KMS-11 (cell line): ENCODE results near the gene TRERF1.

ENCODE experiments used
- H2AFZ ChIP-seq: fragments of 200-600 bp; sonication (generic); 2 replicates; pipeline ENCODE4 v1.6.1; 2016; ENCODE audit warnings: antibody characterized with exemption, mixed run types, low read depth
- H3K27ac ChIP-seq: fragments of 200-600 bp; sonication (generic); 2 replicates; pipeline ENCODE4 v1.6.1; 2016; ENCODE audit warnings: mild to moderate bottlenecking, mixed run types
- H3K27me3 ChIP-seq: fragments of 200-600 bp; sonication (generic); 2 replicates; pipeline ENCODE4 v1.6.1; 2017; ENCODE audit warnings: mild to moderate bottlenecking, low read depth, mixed run types, moderate library complexity; ENCODE audit not compliant: insufficient read depth
- H3K36me3 ChIP-seq: fragments of 200-600 bp; sonication (generic); 2 replicates; pipeline ENCODE4 v1.6.1; 2017; ENCODE audit warnings: mild to moderate bottlenecking, mixed run types; ENCODE audit not compliant: insufficient read depth
- H3K4me1 ChIP-seq: fragments of 200-600 bp; sonication (generic); 2 replicates; pipeline ENCODE4 v1.6.1; 2016; ENCODE audit warnings: mild to moderate bottlenecking, low read depth, mixed run types; ENCODE audit not compliant: poor library complexity, severe bottlenecking
- H3K4me2 ChIP-seq: fragments of 200-600 bp; sonication (generic); 2 replicates; pipeline ENCODE4 v1.7.0; 2016; ENCODE audit warnings: mild to moderate bottlenecking, mixed run types
- H3K4me3 ChIP-seq: fragments of 200-600 bp; sonication (generic); IDR thresholded peaks from 2 replicates; pipeline ENCODE4 v1.6.1; 2017; ENCODE audit warnings: low read depth, low read length, mixed read lengths; ENCODE audit not compliant: insufficient read depth
- H3K79me2 ChIP-seq: fragments of 200-600 bp; sonication (generic); 2 replicates; pipeline ENCODE4 v1.6.1; 2016; ENCODE audit warnings: low read depth, mixed run types; ENCODE audit not compliant: insufficient read depth
- H3K9ac ChIP-seq: fragments of 200-600 bp; sonication (generic); 2 replicates; pipeline ENCODE4 v1.6.1; 2016; ENCODE audit warnings: mild to moderate bottlenecking, mixed run types
- H4K20me1 ChIP-seq: fragments of 200-600 bp; sonication (generic); 2 replicates; pipeline ENCODE4 v1.6.1; 2016; ENCODE audit warnings: mild to moderate bottlenecking, mixed run types; ENCODE audit not compliant: insufficient read depth
- CTCF ChIP-seq: fragments of 200-600 bp; sonication (generic); conservative IDR thresholded peaks from 2 replicates; pipeline ENCODE4 v1.6.1; 2017; ENCODE audit warnings: low read depth, mild to moderate bottlenecking, antibody characterized with exemption, low read length, moderate library complexity, mixed read lengths

The TRERF1 gene

GRCh38 chr6:42436825-42437224 lies 14.9 kb downstream of the TRERF1 start:
- no peak overlapping the region for H3K4me2 ChIP-seq
- TF ChIP-seq CTCF, result no peak
- H2AFZ ChIP-seq, result no peak overlapping the region
- no peaks in the 10 kb centered on the region; the same call in 1 of the 2 replicates for H3K79me2 ChIP-seq
- H3K4me3 ChIP-seq, result no peak overlapping the region
- no peaks in the 10 kb centered on the region for H4K20me1 ChIP-seq
- H3K9ac ChIP-seq, result no peak overlapping the region
- H3K27ac ChIP-seq, result no peak overlapping the region
- H3K4me1 ChIP-seq, result no peaks in the 10 kb centered on the region
- H3K27me3 ChIP-seq, result no peaks in the 10 kb centered on the region
- no peaks in the 10 kb centered on the region for H3K36me3 ChIP-seq

- H3K36me3 ChIP-seq, result no peaks in the 10 kb centered on the region
- no peak for TF ChIP-seq CTCF
Observed at GRCh38 chr6:42434237-42434636, 17.5 kb downstream of the TRERF1 start.

GRCh38 chr6:42433409-42433808 lies 18.3 kb downstream of the TRERF1 start:
- H3K9ac ChIP-seq, result no peak overlapping the region
- no peaks in the 10 kb centered on the region for H3K27me3 ChIP-seq
- no peak overlapping the region for H3K27ac ChIP-seq
- no peaks in the 10 kb centered on the region for H4K20me1 ChIP-seq
- no peaks in the 10 kb centered on the region for H3K36me3 ChIP-seq
- H3K79me2 ChIP-seq, result no peaks in the 10 kb centered on the region
- H3K4me3 ChIP-seq, result no peak overlapping the region
- no peak overlapping the region for H3K4me2 ChIP-seq
- H2AFZ ChIP-seq, result no peak overlapping the region
- no peaks in the 10 kb centered on the region for H3K4me1 ChIP-seq
- TF ChIP-seq CTCF, result no peak

More at GRCh38 chr6:42434237-42434636, 17.5 kb downstream of the TRERF1 start:
- Histone ChIP-seq H3K4me1 (no peaks in the 10 kb centered on the region), H2AFZ (no peak overlapping the region), H3K4me2 (no peak overlapping the region), H3K9ac (no peak overlapping the region), H4K20me1 (no peaks in the 10 kb centered on the region), H3K4me3 (no peak overlapping the region), H3K27me3 (no peaks in the 10 kb centered on the region), H3K79me2 (no peaks in the 10 kb centered on the region), H3K27ac (no peak overlapping the region)

- no peak overlapping the region for H2AFZ ChIP-seq
- no peaks in the 10 kb centered on the region for H3K4me1 ChIP-seq
- H3K4me2 ChIP-seq, result no peak overlapping the region
- no peaks in the 10 kb centered on the region for H3K36me3 ChIP-seq
- H3K9ac ChIP-seq, result no peak overlapping the region
- no peaks in the 10 kb centered on the region for H3K27me3 ChIP-seq
- no peaks in the 10 kb centered on the region for H4K20me1 ChIP-seq
- H3K79me2 ChIP-seq, result no peaks in the 10 kb centered on the region
- TF ChIP-seq CTCF, result no peak
- H3K4me3 ChIP-seq, result no peak overlapping the region
- no peak overlapping the region for H3K27ac ChIP-seq
Observed at GRCh38 chr6:42431877-42432276, 19.8 kb downstream of the TRERF1 start.

- Histone ChIP-seq H3K27ac (no peak overlapping the region), H3K9ac (no peak overlapping the region), H3K4me3 (no peak overlapping the region), H3K4me1 (no peaks in the 10 kb centered on the region), H3K27me3 (no peaks in the 10 kb centered on the region), H4K20me1 (no peaks in the 10 kb centered on the region), H2AFZ (no peak overlapping the region), H3K4me2 (no peak overlapping the region), H3K79me2 (no peaks in the 10 kb centered on the region), H3K36me3 (no peaks in the 10 kb centered on the region)
- TF ChIP-seq CTCF, result no peak
Observed at GRCh38 chr6:42431356-42431755, 20.4 kb downstream of the TRERF1 start.
